Activated CD4-positive, CD25-positive, alpha-beta regulatory T cell treated with anti-CD3 and anti-CD28 coated beads, Interleukin-2, amount 50 U/mL, for 72 hours (primary cell): ENCODE measurements around the gene B4GALT6.
A peak's percentile ranks its signal among the peaks of the same experiment; 100 is the strongest.

Source experiments
- DNase-seq: peaks from one replicate; pipeline ENCODE4 v3.0.0; 2021

Gene B4GALT6

GRCh38 chr18:31686986-31687928 is 2.9 kb upstream of the B4GALT6 start:
- no peak for DNase-seq

GRCh38 chr18:31686572-31686971 is 2.2 kb upstream of the B4GALT6 start:
- DNase-seq = no peak

GRCh38 chr18:31685097-31686082 is 1.0 kb upstream of the B4GALT6 start:
- DNase-seq = peak; percentile 53

GRCh38 chr18:31683968-31684278 is 458 bp downstream of the B4GALT6 start:
- DNase-seq = no peak

GRCh38 chr18:31683106-31683505 is 1.3 kb downstream of the B4GALT6 start:
- no peak for DNase-seq

- no peak for DNase-seq
These were observed 3.4 kb downstream of the B4GALT6 start for GRCh38 chr18:31680831-31681568.

GRCh38 chr18:31680433-31680811 is 4.0 kb downstream of the B4GALT6 start:
- DNase-seq = no peak

- DNase-seq = no peak
These were observed 4.5 kb downstream of the B4GALT6 start for GRCh38 chr18:31679791-31680432.

GRCh38 chr18:31679133-31679742 is 5.1 kb downstream of the B4GALT6 start:
- no peak for DNase-seq

GRCh38 chr18:31678425-31678824 is 6.0 kb downstream of the B4GALT6 start:
- DNase-seq = no peak

- no peak for DNase-seq
These were observed 6.8 kb downstream of the B4GALT6 start for GRCh38 chr18:31677592-31677991.

- no peak for DNase-seq
These were observed 9.0 kb downstream of the B4GALT6 start for GRCh38 chr18:31675404-31675803.

- DNase-seq = no peak
These were observed 11.7 kb downstream of the B4GALT6 start for GRCh38 chr18:31672628-31673135.

- DNase-seq = no peak
These were observed 12.4 kb downstream of the B4GALT6 start for GRCh38 chr18:31671951-31672350.

GRCh38 chr18:31669541-31669940 is 14.8 kb downstream of the B4GALT6 start:
- no peak for DNase-seq

- DNase-seq = no peak
These were observed 17.2 kb downstream of the B4GALT6 start for GRCh38 chr18:31667185-31667584.

GRCh38 chr18:31666055-31666454 is 18.3 kb downstream of the B4GALT6 start:
- DNase-seq = no peak

GRCh38 chr18:31664101-31664500 is 20.3 kb downstream of the B4GALT6 start:
- DNase-seq = no peak

- DNase-seq = no peak
These were observed 22.4 kb downstream of the B4GALT6 start for GRCh38 chr18:31661965-31662364.

- no peak for DNase-seq
These were observed 23.6 kb downstream of the B4GALT6 start for GRCh38 chr18:31660763-31661162.

- no peak for DNase-seq
These were observed 24.7 kb downstream of the B4GALT6 start for GRCh38 chr18:31659576-31660177.
